ENCODE results near the gene SFXN5.
A peak's percentile ranks its signal among the peaks of the same experiment; 100 is the strongest.

The SFXN5 gene

DNA sequence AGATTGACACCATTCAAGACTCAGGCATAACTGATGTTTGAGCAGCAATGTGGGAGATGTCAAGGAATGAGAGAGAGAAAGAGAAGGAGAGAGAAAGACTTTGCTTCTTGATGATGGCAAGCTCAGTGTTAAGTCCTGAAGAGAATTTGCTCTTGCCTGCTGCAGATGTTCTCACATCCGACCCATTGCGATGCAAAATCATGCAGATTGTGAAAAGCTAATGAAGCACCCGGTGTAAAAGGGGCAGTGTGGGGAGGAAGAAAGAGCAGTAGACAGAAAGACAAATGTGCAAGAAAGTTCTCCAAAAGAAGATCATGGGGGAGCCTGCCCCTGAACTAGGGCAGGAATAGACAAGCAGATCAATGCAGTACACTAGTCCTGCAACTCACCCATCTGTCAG is 96.5 kb downstream of the SFXN5 start:
- Histone ChIP-seq H3K9me2 (replicated peaks; ENCODE audit: insufficient read depth, low read length) (no peaks in the 10 kb centered on the region), H2AFZ (ENCODE audit: low read depth, low read length, severe bottlenecking) (no peak overlapping the region), H3K27me3 (ENCODE audit: low read length) (no peaks in the 10 kb centered on the region), H3K79me2 (ENCODE audit: insufficient read depth, low read length) (no peaks in the 10 kb centered on the region), H3K9ac (ENCODE audit: low read length) (no peak overlapping the region), H3K9me3 (ENCODE audit: insufficient read depth, low read length) (no peaks in the 10 kb centered on the region), H3K27ac (ENCODE audit: low read depth, low read length) (no peak overlapping the region), H3K4me2 (ENCODE audit: low read depth, low read length, poor library complexity, severe bottlenecking) (no peak overlapping the region), H3F3A (ENCODE audit: insufficient read depth) (no peaks in the 10 kb centered on the region), H3K36me3 (ENCODE audit: low read length) (no peaks in the 10 kb centered on the region), H3K4me3 (ENCODE audit: insufficient read depth, low read length, poor library complexity, severe bottlenecking) (no peak overlapping the region), H4K20me1 (ENCODE audit: low read depth, low read length) (no peaks in the 10 kb centered on the region)
- no peak for TF ChIP-seq EZH2phosphoT487 (conservative IDR thresholded peaks at IDR 0.05; ENCODE audit: low read length)
- TF ChIP-seq, protein P1, sequence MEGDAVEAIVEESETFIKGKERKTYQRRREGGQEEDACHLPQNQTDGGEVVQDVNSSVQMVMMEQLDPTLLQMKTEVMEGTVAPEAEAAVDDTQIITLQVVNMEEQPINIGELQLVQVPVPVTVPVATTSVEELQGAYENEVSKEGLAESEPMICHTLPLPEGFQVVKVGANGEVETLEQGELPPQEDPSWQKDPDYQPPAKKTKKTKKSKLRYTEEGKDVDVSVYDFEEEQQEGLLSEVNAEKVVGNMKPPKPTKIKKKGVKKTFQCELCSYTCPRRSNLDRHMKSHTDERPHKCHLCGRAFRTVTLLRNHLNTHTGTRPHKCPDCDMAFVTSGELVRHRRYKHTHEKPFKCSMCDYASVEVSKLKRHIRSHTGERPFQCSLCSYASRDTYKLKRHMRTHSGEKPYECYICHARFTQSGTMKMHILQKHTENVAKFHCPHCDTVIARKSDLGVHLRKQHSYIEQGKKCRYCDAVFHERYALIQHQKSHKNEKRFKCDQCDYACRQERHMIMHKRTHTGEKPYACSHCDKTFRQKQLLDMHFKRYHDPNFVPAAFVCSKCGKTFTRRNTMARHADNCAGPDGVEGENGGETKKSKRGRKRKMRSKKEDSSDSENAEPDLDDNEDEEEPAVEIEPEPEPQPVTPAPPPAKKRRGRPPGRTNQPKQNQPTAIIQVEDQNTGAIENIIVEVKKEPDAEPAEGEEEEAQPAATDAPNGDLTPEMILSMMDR (IDR thresholded peaks at IDR 0.05; ENCODE audit: insufficient read depth, low read length, poor library complexity, severe bottlenecking) = no peak

DNA sequence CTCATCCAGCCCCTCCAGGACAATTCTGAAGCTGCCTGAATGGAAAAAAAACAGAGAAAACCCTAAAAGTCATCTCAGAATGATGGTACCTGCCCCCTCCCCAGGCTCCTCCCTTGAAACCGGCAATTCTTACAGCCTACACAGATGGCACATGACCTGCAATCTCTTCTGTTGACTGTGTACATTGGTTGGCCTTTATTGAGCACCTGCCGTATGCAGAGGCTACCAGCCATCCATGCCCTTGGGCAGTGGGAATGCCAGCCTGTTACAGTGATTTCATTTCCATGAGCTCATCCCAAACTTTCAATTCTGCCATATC is 97.1 kb downstream of the SFXN5 start:
- no peaks in the 10 kb centered on the region for H4K20me1 ChIP-seq (ENCODE audit: low read depth, low read length)
- no peak overlapping the region for H3K27ac ChIP-seq (ENCODE audit: low read depth, low read length)
- H3K36me3 ChIP-seq (ENCODE audit: low read length) = no peaks in the 10 kb centered on the region
- H3K27me3 ChIP-seq (ENCODE audit: low read length) = no peaks in the 10 kb centered on the region
- H3K4me2 ChIP-seq (ENCODE audit: low read depth, low read length, poor library complexity, severe bottlenecking) = no peak overlapping the region
- H3K9ac ChIP-seq (ENCODE audit: low read length) = no peak overlapping the region
- H3K79me2 ChIP-seq (ENCODE audit: insufficient read depth, low read length) = no peaks in the 10 kb centered on the region
- no peaks in the 10 kb centered on the region for H3K9me2 ChIP-seq (replicated peaks; ENCODE audit: insufficient read depth, low read length)
- no peaks in the 10 kb centered on the region for H3K9me3 ChIP-seq (ENCODE audit: insufficient read depth, low read length)
- TF ChIP-seq EZH2phosphoT487 (conservative IDR thresholded peaks at IDR 0.05; ENCODE audit: low read length) = no peak
- no peak overlapping the region for H2AFZ ChIP-seq (ENCODE audit: low read depth, low read length, severe bottlenecking)
- no peaks in the 10 kb centered on the region for H3F3A ChIP-seq (ENCODE audit: insufficient read depth)
- no peak overlapping the region for H3K4me3 ChIP-seq (ENCODE audit: insufficient read depth, low read length, poor library complexity, severe bottlenecking)

DNA sequence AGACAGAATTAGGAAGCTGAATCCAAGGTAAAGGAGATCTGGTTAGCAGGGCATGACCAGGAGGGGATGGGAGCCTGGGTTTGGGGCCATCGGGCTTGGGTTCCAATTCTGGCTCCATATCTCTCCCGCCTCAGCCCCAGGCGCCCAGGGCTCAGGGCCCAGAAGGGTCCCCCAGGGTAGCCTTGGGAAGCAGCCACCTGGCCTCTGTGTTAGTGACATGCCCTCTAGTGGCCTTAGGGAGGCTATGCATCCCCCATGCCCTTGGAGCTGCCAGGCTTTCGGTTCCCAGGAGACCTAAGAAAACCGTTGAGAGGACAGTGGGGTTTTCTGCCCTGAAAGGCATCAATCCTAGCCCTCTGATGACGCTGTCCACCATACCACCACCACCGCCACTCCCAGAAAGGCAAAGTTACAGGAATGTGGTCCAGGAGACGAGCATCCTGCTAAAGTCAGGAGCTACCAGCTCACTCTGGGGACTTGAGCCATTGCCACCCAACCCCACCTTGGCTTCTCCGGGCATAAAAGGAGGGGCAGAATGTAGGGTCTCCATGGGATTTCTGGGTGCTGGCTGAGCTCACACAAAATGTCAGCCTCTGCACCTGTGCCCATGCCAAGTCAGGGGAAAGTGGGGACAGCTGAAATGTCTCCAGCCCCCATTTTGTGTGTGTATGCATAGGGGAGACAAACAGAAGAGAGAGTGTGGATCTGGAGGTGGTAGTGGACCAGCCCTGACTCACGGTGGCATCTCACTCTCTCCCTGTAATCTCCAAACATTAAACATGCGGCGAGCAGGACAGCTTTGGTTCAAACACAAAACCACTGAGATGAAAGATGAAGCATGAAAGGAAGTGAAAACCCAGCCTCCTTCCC is 97.7 kb downstream of the SFXN5 start:
- H3K9ac ChIP-seq (ENCODE audit: low read length) = no peak overlapping the region
- TF ChIP-seq, protein P1 (IDR thresholded peaks at IDR 0.05; ENCODE audit: insufficient read depth, low read length, poor library complexity, severe bottlenecking) = peak; percentile 81
- TF ChIP-seq EZH2phosphoT487 (conservative IDR thresholded peaks at IDR 0.05; ENCODE audit: low read length) = no peak
- no peaks in the 10 kb centered on the region for H4K20me1 ChIP-seq (ENCODE audit: low read depth, low read length)
- no peaks in the 10 kb centered on the region for H3F3A ChIP-seq (ENCODE audit: insufficient read depth)
- no peak overlapping the region for H3K4me2 ChIP-seq (ENCODE audit: low read depth, low read length, poor library complexity, severe bottlenecking)
- no peak overlapping the region for H3K4me3 ChIP-seq (ENCODE audit: insufficient read depth, low read length, poor library complexity, severe bottlenecking)
- no peaks in the 10 kb centered on the region for H3K36me3 ChIP-seq (ENCODE audit: low read length)
- no peak overlapping the region for H2AFZ ChIP-seq (ENCODE audit: low read depth, low read length, severe bottlenecking)
- no peaks in the 10 kb centered on the region for H3K9me3 ChIP-seq (ENCODE audit: insufficient read depth, low read length)
- H3K27ac ChIP-seq (ENCODE audit: low read depth, low read length) = no peak overlapping the region
- no peaks in the 10 kb centered on the region for H3K27me3 ChIP-seq (ENCODE audit: low read length)
- H3K79me2 ChIP-seq (ENCODE audit: insufficient read depth, low read length) = no peaks in the 10 kb centered on the region
- no peaks in the 10 kb centered on the region for H3K9me2 ChIP-seq (replicated peaks; ENCODE audit: insufficient read depth, low read length)

DNA sequence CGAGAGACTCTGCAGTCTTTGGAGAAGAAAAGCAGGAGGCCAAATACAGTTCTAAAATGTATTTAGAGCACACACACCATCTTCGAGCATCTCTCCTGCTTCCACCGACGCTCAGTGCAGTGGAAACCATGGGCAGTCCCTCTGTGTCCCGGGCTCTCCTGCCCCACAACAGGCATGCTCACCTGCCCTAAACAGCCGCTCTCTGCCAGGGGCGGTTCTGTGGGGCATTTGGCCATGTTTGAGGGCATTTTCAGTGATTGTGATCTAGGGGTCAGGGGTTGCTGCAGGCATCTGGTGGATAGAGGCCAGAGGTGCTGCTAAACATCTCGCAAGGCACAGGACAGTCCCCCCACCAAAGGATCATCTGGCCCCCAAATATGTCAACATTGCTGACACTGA is 98.4 kb downstream of the SFXN5 start:
- no peak overlapping the region for H3K9ac ChIP-seq (ENCODE audit: low read length)
- TF ChIP-seq, protein P1 (IDR thresholded peaks at IDR 0.05; ENCODE audit: insufficient read depth, low read length, poor library complexity, severe bottlenecking) = no peak
- no peak for TF ChIP-seq EZH2phosphoT487 (conservative IDR thresholded peaks at IDR 0.05; ENCODE audit: low read length)
- H4K20me1 ChIP-seq (ENCODE audit: low read depth, low read length) = no peaks in the 10 kb centered on the region
- no peak overlapping the region for H3K4me2 ChIP-seq (ENCODE audit: low read depth, low read length, poor library complexity, severe bottlenecking)
- no peak overlapping the region for H2AFZ ChIP-seq (ENCODE audit: low read depth, low read length, severe bottlenecking)
- no peaks in the 10 kb centered on the region for H3K27me3 ChIP-seq (ENCODE audit: low read length)
- H3K27ac ChIP-seq (ENCODE audit: low read depth, low read length) = no peak overlapping the region
- H3K9me3 ChIP-seq (ENCODE audit: insufficient read depth, low read length) = no peaks in the 10 kb centered on the region
- H3F3A ChIP-seq (ENCODE audit: insufficient read depth) = no peaks in the 10 kb centered on the region
- no peaks in the 10 kb centered on the region for H3K9me2 ChIP-seq (replicated peaks; ENCODE audit: insufficient read depth, low read length)
- H3K4me3 ChIP-seq (ENCODE audit: insufficient read depth, low read length, poor library complexity, severe bottlenecking) = no peak overlapping the region
- no peaks in the 10 kb centered on the region for H3K36me3 ChIP-seq (ENCODE audit: low read length)
- no peaks in the 10 kb centered on the region for H3K79me2 ChIP-seq (ENCODE audit: insufficient read depth, low read length)
